Caco-2 (cell line): ENCODE results near the gene MT1HL1. TPM values are rescaled to one million over a fixed set of nuclear protein-coding genes. Genes with fewer than 3 reads are reported as not detected.

ENCODE experiments used
- BruUV-seq: library from RNA; stranded (reverse); fragments of 400-500 nt; replicated peaks from 2 replicates; lab custom pipeline; 2021; lab: Mats Ljungman, UMichigan
- CTCF ChIA-PET: fragments of 300-600 bp; sonication (Branson Sonifier 250); formaldehyde crosslinking; loops from one replicate; lab custom pipeline; 2022; ENCODE audit warnings: antibody characterized with exemption; lab: Charles Lee
- POLR2A ChIA-PET: fragments of 300-600 bp; sonication (Branson Sonifier 250); formaldehyde crosslinking; loops from one replicate; lab custom pipeline; 2022; ENCODE audit warnings: antibody characterized with exemption; lab: Charles Lee
- DNase-seq, 2 experiments: peaks; one replicate each; pipeline versions ENCODE4 v3.0.0 to v3.0.0-alpha.2; 2020 to 2022
- H3K27me3 ChIP-seq: replicated peaks from 2 replicates; pipeline ENCODE4 v1.6.0; 2011; ENCODE audit warnings: low read length; ENCODE audit not compliant: control insufficient read depth, insufficient read depth
- H3K36me3 ChIP-seq: 2 replicates; pipeline ENCODE4 v1.5.1; 2011; ENCODE audit warnings: low read length; ENCODE audit not compliant: control insufficient read depth, insufficient read depth
- H3K4me1 ChIP-seq: fragments of 250-450 bp; sonication (Bioruptor Pico); 2 replicates; pipeline ENCODE4 v1.5.1; 2020; ENCODE audit warnings: mild to moderate bottlenecking
- H3K4me3 ChIP-seq: 2 replicates; pipeline ENCODE4 v1.5.1; 2011; ENCODE audit warnings: low read depth, mild to moderate bottlenecking, control low read depth, low read length
- H3K9me3 ChIP-seq: fragments of 250-450 bp; sonication (Bioruptor Pico); 2 replicates; pipeline ENCODE4 v1.5.1; 2020; ENCODE audit warnings: mild to moderate bottlenecking, moderate library complexity
- H3K27ac Mint-ChIP-seq: one replicate; pipeline ENCODE4 v1.8.0; 2022; ENCODE audit warnings: mixed read lengths; ENCODE audit not compliant: unreplicated experiment
- H3K27me3 Mint-ChIP-seq: one replicate; pipeline ENCODE4 v1.8.0; 2022; ENCODE audit warnings: mixed read lengths; ENCODE audit not compliant: insufficient read depth, unreplicated experiment
- H3K36me3 Mint-ChIP-seq: one replicate; pipeline ENCODE4 v1.8.0; 2022; ENCODE audit warnings: mild to moderate bottlenecking, mixed read lengths; ENCODE audit not compliant: insufficient read depth, unreplicated experiment
- H3K4me1 Mint-ChIP-seq: one replicate; pipeline ENCODE4 v1.8.0; 2022; ENCODE audit warnings: low read depth, mixed read lengths; ENCODE audit not compliant: unreplicated experiment
- H3K4me3 Mint-ChIP-seq: one replicate; pipeline ENCODE4 v1.8.0; 2022; ENCODE audit warnings: mild to moderate bottlenecking, moderate library complexity, mixed read lengths; ENCODE audit not compliant: unreplicated experiment
- H3K9me3 Mint-ChIP-seq: one replicate; pipeline ENCODE4 v1.8.0; 2022; ENCODE audit warnings: mixed read lengths; ENCODE audit not compliant: unreplicated experiment
- CTCF ChIP-seq, 2 experiments: fragments of 200-600 bp in 1 of 2; IDR thresholded peaks; 1 replicate in 1 of 2; 2 replicates in 1 of 2; pipeline versions ENCODE4 v1.5.1 to v1.8.0; 2011 to 2022; ENCODE audit warnings: antibody characterized with exemption in 1 of 2, control low read depth in 1 of 2, inconsistent platforms in 1 of 2, low read depth in 1 of 2, low read length in 1 of 2, mild to moderate bottlenecking in 1 of 2, moderate library complexity in 1 of 2; ENCODE audit not compliant: insufficient read depth in 1 of 2, severe bottlenecking in 1 of 2, unreplicated experiment in 1 of 2
- intact Hi-C: fragments of 100-400 bp; cut with micrococcal nuclease; formaldehyde crosslinking; loops from one replicate; pipeline ENCODE4 v1.10.0; 2022; ENCODE audit not compliant: unreplicated experiment
- total RNA-seq: library from RNA; stranded (reverse); gene quantifications from 2 replicates; pipeline ENCODE4 v1.2.3, GENCODE V29; 2022

The MT1HL1 gene
- total RNA-seq, 1 experiment from 2014 or later = not detected

GRCh38 chr1:236997361-236997760 is 6.9 kb downstream of the MT1HL1 start:
- ChIA-PET POLR2A (interaction anchor here (0.6 kb wide), 1 partner anchor 143 kb away, joined by 3 read pairs; no protein-coding TSS in a partner anchor), CTCF (interaction anchor here (0.6 kb wide), 1 partner anchor 25 kb away, joined by 3 read pairs; no protein-coding TSS in a partner anchor)
- Mint-ChIP-seq H3K9me3 (no peaks in the 10 kb centered on the region), H3K4me3 (no peak overlapping the region), H3K27ac (no peak overlapping the region), H3K4me1 (no peaks in the 10 kb centered on the region), H3K27me3 (peaks cover 13% of the 10 kb centered on the region), H3K36me3 (no peaks in the 10 kb centered on the region)
- Histone ChIP-seq H3K4me1 (no peaks in the 10 kb centered on the region), H3K27me3 (no peaks in the 10 kb centered on the region; the same call in 1 of the 2 replicates), H3K9me3 (no peaks in the 10 kb centered on the region), H3K4me3 (no peak overlapping the region), H3K36me3 (no peaks in the 10 kb centered on the region)
- BruUV-seq = no TSS peak
- no peak for TF ChIP-seq CTCF (IDR thresholded peaks at IDR 0.05; ENCODE audit: insufficient read depth in 1 of 2, low read depth in 1 of 2, low read length in 1 of 2, severe bottlenecking in 1 of 2, unreplicated experiment in 1 of 2)
- DNase-seq = no peak
- intact Hi-C loops = no loop called here

- intact Hi-C loops = no loop called here
- Mint-ChIP-seq H3K27ac (no peak overlapping the region), H3K4me1 (no peaks in the 10 kb centered on the region), H3K36me3 (no peaks in the 10 kb centered on the region), H3K27me3 (peaks cover 4% of the 10 kb centered on the region), H3K4me3 (no peak overlapping the region), H3K9me3 (peaks cover 18% of the 10 kb centered on the region)
- Histone ChIP-seq H3K9me3 (no peaks in the 10 kb centered on the region), H3K4me3 (no peak overlapping the region), H3K36me3 (no peaks in the 10 kb centered on the region), H3K27me3 (no peaks in the 10 kb centered on the region; the same call in 1 of the 2 replicates), H3K4me1 (no peaks in the 10 kb centered on the region)
- no peak for TF ChIP-seq CTCF (IDR thresholded peaks at IDR 0.05; ENCODE audit: insufficient read depth in 1 of 2, low read depth in 1 of 2, low read length in 1 of 2, severe bottlenecking in 1 of 2, unreplicated experiment in 1 of 2)
- DNase-seq = no peak
- ChIA-PET POLR2A (interaction anchor here (0.6 kb wide), 1 partner anchor 82 kb away, joined by 5 read pairs; no protein-coding TSS in a partner anchor), CTCF (no interaction called here)
- BruUV-seq = no TSS peak
These were observed 9.8 kb downstream of the MT1HL1 start for GRCh38 chr1:236994450-236994849.

GRCh38 chr1:236992449-236992848 is 11.8 kb downstream of the MT1HL1 start:
- Histone ChIP-seq H3K4me3 (no peak overlapping the region), H3K36me3 (no peaks in the 10 kb centered on the region), H3K9me3 (no peaks in the 10 kb centered on the region), H3K4me1 (no peaks in the 10 kb centered on the region), H3K27me3 (no peaks in the 10 kb centered on the region; the same call in 1 of the 2 replicates)
- TF ChIP-seq CTCF (IDR thresholded peaks at IDR 0.05; ENCODE audit: insufficient read depth in 1 of 2, low read depth in 1 of 2, low read length in 1 of 2, severe bottlenecking in 1 of 2, unreplicated experiment in 1 of 2) = no peak
- H3K27ac Mint-ChIP-seq = no peak overlapping the region
- no peaks in the 10 kb centered on the region for H3K27me3 Mint-ChIP-seq
- intact Hi-C loops = no loop called here
- CTCF ChIA-PET = no interaction called here
- H3K9me3 Mint-ChIP-seq = peaks cover 27% of the 10 kb centered on the region
- DNase-seq = no peak
- POLR2A ChIA-PET = no interaction called here
- H3K4me1 Mint-ChIP-seq = no peaks in the 10 kb centered on the region
- no peaks in the 10 kb centered on the region for H3K36me3 Mint-ChIP-seq
- no peak overlapping the region for H3K4me3 Mint-ChIP-seq
- BruUV-seq = no TSS peak
